ENCODE data around the gene SCUBE3. TPM values are rescaled to one million over a fixed set of nuclear protein-coding genes. Genes with fewer than 3 reads are reported as not detected.

Gene SCUBE3
- total and polyA plus RNA-seq, 2 experiments from 2014 or later = 0.39 to 1.1 TPM

- Histone ChIP-seq H3K9me2 (ENCODE audit: insufficient read depth) (no peaks in the 10 kb centered on the region), H3K79me2 (replicated peaks; ENCODE audit: insufficient read depth) (peaks cover 22% of the 10 kb centered on the region), H4K20me1 (replicated peaks; ENCODE audit: insufficient read depth) (no peaks in the 10 kb centered on the region; the same call in 1 of the 2 replicates), H2AFZ (peak within 1 kb of the TSS; percentile 88), H3K4me1 (ENCODE audit: insufficient read depth) (peaks cover 8% of the 10 kb centered on the region; the same call in 1 of the 2 replicates), H3K36me3 (ENCODE audit: insufficient read depth) (no peaks in the 10 kb centered on the region), H3K27me3 (ENCODE audit: insufficient read depth) (no peaks in the 10 kb centered on the region), H3K4me3 (peak within 1 kb of the TSS; percentile 84), H3K27ac (ENCODE audit: low read depth) (peak within 1 kb of the TSS; percentile 95), H3F3A (replicated peaks; ENCODE audit: low read depth) (peaks cover 8% of the 10 kb centered on the region; the same call in 1 of the 2 replicates), H3K4me2 (peak within 1 kb of the TSS; percentile 97)
- Mint-ChIP-seq H3K27me3 (ENCODE audit: insufficient read depth, low read depth, poor library complexity) (peaks cover 10% of the 10 kb centered on the region), H3K9me3 (no peaks in the 10 kb centered on the region; the same call in 2 of the 3 replicates), H3K4me1 (peaks cover 4% of the 10 kb centered on the region), H3K36me3 (ENCODE audit: low read depth) (no peaks in the 10 kb centered on the region), H3K27ac (peak within 1 kb of the TSS; percentile 99), H3K4me3 (peak within 1 kb of the TSS; percentile 89)
- no peak for TF ChIP-seq EZH2phosphoT487 (IDR thresholded peaks at IDR 0.05; ENCODE audit: unreplicated experiment)
- peak; percentile 98 for TF ChIP-seq CREB1 (CRISPR knock-in tag; IDR thresholded peaks at IDR 0.05; ENCODE audit: low read depth)
- TF ChIP-seq POLR2AphosphoS5 (IDR thresholded peaks at IDR 0.05; ENCODE audit: low read depth) = peak; percentile 71
- no peak for TF ChIP-seq JUNB (IDR thresholded peaks at IDR 0.05; ENCODE audit: unreplicated experiment)
- TF ChIP-seq EZH2 (IDR thresholded peaks at IDR 0.05; ENCODE audit: low read depth, unreplicated experiment) = no peak
- no peak for TF ChIP-seq CTCF (conservative IDR thresholded peaks at IDR 0.05; ENCODE audit: low read depth in 2 of 2)
- TF ChIP-seq REST (IDR thresholded peaks at IDR 0.05; ENCODE audit: unreplicated experiment) = no peak
- no peak for TF ChIP-seq ZNF114 (CRISPR knock-in tag; IDR thresholded peaks at IDR 0.05)
- DNase-seq (ENCODE audit: low spot score) (peak; percentile 99), ATAC-seq (peak; percentile 83)
Measured at GRCh38 chr6:35259194-35259947, 45.6 kb downstream of the SCUBE3 start, which contains the start of gene ZNF76. Gene ZNF76 (plus strand): TSS chr6:35259735. CDS start chr6:35281152, 21,417 bp downstream.

Measured in GM23338 (cell line).